Kidney (tissue), 22 donors: ENCODE results near the gene PHLPP2. TPM values are rescaled to one million over a fixed set of nuclear protein-coding genes. Genes with fewer than 3 reads are reported as not detected.
A peak's percentile ranks its signal among the peaks of the same experiment; 100 is the strongest.

ENCODE experiments used
- DNase-seq, 5 donors: peaks; one replicate each; pipeline ENCODE4 v3.0.0-alpha.2; 2013 to 2020
- FAIRE-seq: peaks from 2 replicates; lab custom pipeline; 2012; peaks lifted over from hg19 to GRCh38; lab: Jason Lieb, UNC
- H3K27ac ChIP-seq, 2 donors: one replicate each; pipeline ENCODE4 v1.7.0; 2013; ENCODE audit warnings: low read depth in 2 of 2, low read length in 2 of 2, inconsistent platforms in 1 of 2
- H3K27me3 ChIP-seq: one replicate; pipeline ENCODE4 v1.7.1; 2013; ENCODE audit warnings: low read length, inconsistent platforms; ENCODE audit not compliant: control insufficient read depth, insufficient read depth
- H3K36me3 ChIP-seq, 3 donors: one replicate each; pipeline versions ENCODE4 v1.7.0 to v1.7.1; 2013; ENCODE audit warnings: low read length in 3 of 3, control low read depth in 1 of 3, inconsistent platforms in 1 of 3; ENCODE audit not compliant: insufficient read depth in 3 of 3, control insufficient read depth in 2 of 3
- H3K4me1 ChIP-seq, 3 donors: one replicate each; pipeline versions ENCODE4 v1.7.0 to v1.7.1; 2013; ENCODE audit warnings: low read length in 3 of 3, inconsistent platforms in 1 of 3, low read depth in 1 of 3; ENCODE audit not compliant: control insufficient read depth in 2 of 3, insufficient read depth in 2 of 3
- H3K4me3 ChIP-seq, 3 donors: one replicate each; pipeline versions ENCODE4 v1.7.0 to v1.8.1; 2013; ENCODE audit warnings: low read length in 3 of 3, control low read depth in 1 of 3, inconsistent platforms in 1 of 3
- H3K9ac ChIP-seq, 3 donors: one replicate each; pipeline versions ENCODE4 v1.7.0 to v1.7.1; 2013; ENCODE audit warnings: low read length in 3 of 3, control low read depth in 1 of 3, inconsistent platforms in 1 of 3
- H3K9me3 ChIP-seq, 3 donors: one replicate each; pipeline versions ENCODE4 v1.7.0 to v1.7.1; 2013; ENCODE audit warnings: low read length in 3 of 3, control low read depth in 1 of 3, inconsistent platforms in 1 of 3; ENCODE audit not compliant: control insufficient read depth in 2 of 3, insufficient read depth in 1 of 3
- intact Hi-C: fragments of 100-400 bp; cut with DNase I; formaldehyde crosslinking; loops from one replicate; pipeline ENCODE4 v1.11.1; 2022
- long read RNA-seq, 10 donors: library from polyadenylated mRNA in 1 of 10; unstranded in 1 of 10; transcript quantifications; one replicate each; pipeline ENCODE4 v2.0.0 and lab custom pipeline, GENCODE V29; 2021 to 2026
- polyA plus RNA-seq: library from polyadenylated mRNA; stranded (reverse); fragments of 350-450 nt; fragmentation: Illumina TruSeq; extraction: RNeasy Lipid Tissue Mini Kit (QIAGEN cat#74804); gene quantifications from one replicate; pipeline ENCODE4 v1.2.3, GENCODE V29; 2014; ENCODE audit warnings: low read depth, low replicate concordance; ENCODE audit not compliant: insufficient read depth
- total RNA-seq: library from RNA; stranded (reverse); fragmentation: NEBNext Ultra II Directional; extraction: Animal tissue kit (Norgen Biotek cat#: 25700); gene quantifications from one replicate; pipeline ENCODE4 v1.2.1, GENCODE V29; 2021
- TF ChIP-seq, protein P1 (sequence below): IDR thresholded peaks from 3 replicates; pipeline ENCODE4 v1.5.1; 2012; ENCODE audit warnings: mild to moderate bottlenecking, moderate library complexity, borderline replicate concordance; ENCODE audit not compliant: insufficient read depth; ENCODE audit errors: extremely low read depth
- donor health status: control.
- donor health status: control.
- donor health status: control.
- donor health status: control.
- donor health status: control.
- donor health status: DM: yes; HTN: yes; CAD: no.
- donor health status: Normal renal cell carcinoma (clear cell type).

The PHLPP2 gene
- total RNA-seq (7.1 TPM), polyA plus RNA-seq (2.8 TPM)
- long read RNA-seq, donor 1, result 0 reads
- long read RNA-seq, donor 2, result 0 reads
- long read RNA-seq, donor 3, partial matches to known transcripts, result 11 of 11 reads
- long read RNA-seq, donor 3, other reads (novel, unspliced or antisense), result 0 of 11 reads
- long read RNA-seq, donor 4, result 0 reads
- long read RNA-seq, donor 5, result 0 reads
- long read RNA-seq, donor 6, result 0 reads
- long read RNA-seq, donor 7, partial matches to known transcripts, result 0 of 7 reads
- long read RNA-seq, donor 7, other reads (novel, unspliced or antisense), result 7 of 7 reads
- long read RNA-seq, donor 8, partial matches to known transcripts, result 6 of 6 reads
- long read RNA-seq, donor 8, other reads (novel, unspliced or antisense), result 0 of 6 reads
- long read RNA-seq, donor 9, result 0 reads
- long read RNA-seq, donor 10, result 0 reads

DNA sequence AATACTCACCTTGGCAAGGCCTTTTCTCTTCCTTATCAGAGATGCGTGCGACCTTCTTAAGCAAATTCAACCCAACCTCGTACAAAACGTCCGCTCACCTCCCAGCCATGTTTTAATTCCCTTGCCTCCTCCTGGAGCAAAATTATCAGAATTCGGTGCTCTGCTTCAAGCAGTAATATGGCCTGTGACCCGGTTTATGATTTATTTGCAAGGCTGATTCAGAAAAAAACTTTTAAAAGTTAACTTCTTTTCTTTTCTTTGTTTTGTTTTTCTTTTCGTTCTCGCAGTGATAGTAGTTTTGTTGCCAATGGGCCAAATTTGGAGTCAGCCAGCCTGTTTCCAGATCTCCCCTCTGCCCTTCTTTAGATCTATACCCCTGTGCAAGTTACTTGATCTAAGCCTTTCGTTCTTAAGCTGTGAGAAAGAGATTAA lies at the start of gene PHLPP2:
PHLPP2 (minus strand) TSS at position 382 of the 432 bp plus-strand sequence. CDS start 9,906 bp downstream, outside the sequence.
- Histone ChIP-seq H3K27me3 (no peaks in the 10 kb centered on the region), H3K27ac (peak within 1 kb of the TSS in 1 of 2 donors; percentile 83), H3K4me3 (peak within 1 kb of the TSS; percentile 51 to 70 (median 68)), H3K9ac (peak within 1 kb of the TSS in 1 of 3 donors; percentile 67), H3K36me3 (no peaks in the 10 kb centered on the region), H3K4me1 (peaks cover 0 to 4% (median 0%) of the 10 kb centered on the region in 3 donors), H3K9me3 (no peaks in the 10 kb centered on the region)
- TF ChIP-seq, protein P1, sequence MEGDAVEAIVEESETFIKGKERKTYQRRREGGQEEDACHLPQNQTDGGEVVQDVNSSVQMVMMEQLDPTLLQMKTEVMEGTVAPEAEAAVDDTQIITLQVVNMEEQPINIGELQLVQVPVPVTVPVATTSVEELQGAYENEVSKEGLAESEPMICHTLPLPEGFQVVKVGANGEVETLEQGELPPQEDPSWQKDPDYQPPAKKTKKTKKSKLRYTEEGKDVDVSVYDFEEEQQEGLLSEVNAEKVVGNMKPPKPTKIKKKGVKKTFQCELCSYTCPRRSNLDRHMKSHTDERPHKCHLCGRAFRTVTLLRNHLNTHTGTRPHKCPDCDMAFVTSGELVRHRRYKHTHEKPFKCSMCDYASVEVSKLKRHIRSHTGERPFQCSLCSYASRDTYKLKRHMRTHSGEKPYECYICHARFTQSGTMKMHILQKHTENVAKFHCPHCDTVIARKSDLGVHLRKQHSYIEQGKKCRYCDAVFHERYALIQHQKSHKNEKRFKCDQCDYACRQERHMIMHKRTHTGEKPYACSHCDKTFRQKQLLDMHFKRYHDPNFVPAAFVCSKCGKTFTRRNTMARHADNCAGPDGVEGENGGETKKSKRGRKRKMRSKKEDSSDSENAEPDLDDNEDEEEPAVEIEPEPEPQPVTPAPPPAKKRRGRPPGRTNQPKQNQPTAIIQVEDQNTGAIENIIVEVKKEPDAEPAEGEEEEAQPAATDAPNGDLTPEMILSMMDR, result no peak
- FAIRE-seq (no peak), DNase-seq (no peak)
- intact Hi-C loops, result no loop called here

GRCh38 chr16:71771571-71771970 lies 47.1 kb upstream of the PHLPP2 start:
- intact Hi-C loops, result no loop called here
- Histone ChIP-seq H3K27ac (no peak overlapping the region), H3K4me3 (no peak overlapping the region), H3K27me3 (no peaks in the 10 kb centered on the region), H3K36me3 (peaks cover 6 to 12% (median 9%) of the 10 kb centered on the region in 3 donors), H3K9me3 (no peaks in the 10 kb centered on the region), H3K9ac (no peak overlapping the region), H3K4me1 (peaks cover 0 to 8% (median 0%) of the 10 kb centered on the region in 3 donors)
- TF ChIP-seq, protein P1, result no peak
- FAIRE-seq (no peak), DNase-seq (no peak)

DNA sequence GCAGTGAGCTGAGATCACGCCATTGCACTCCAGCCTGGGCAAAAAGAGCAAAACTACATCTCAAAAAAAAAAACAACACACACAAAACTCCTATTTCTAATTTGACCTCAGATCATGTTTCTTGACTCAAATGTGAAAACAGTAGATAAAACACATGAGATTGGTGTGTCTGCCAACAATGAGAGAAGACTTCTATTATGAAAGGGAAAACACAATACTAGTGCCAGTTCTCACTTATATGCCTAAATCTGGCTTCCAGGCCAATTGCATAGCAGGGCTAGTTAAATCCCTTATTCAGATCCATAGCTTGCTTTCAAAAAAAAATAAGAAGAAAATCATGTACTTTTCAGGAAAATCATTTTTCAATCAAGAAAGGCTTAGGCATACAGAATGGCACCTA lies 44.7 kb upstream of the PHLPP2 start:
- no peaks in the 10 kb centered on the region for H3K9me3 ChIP-seq
- no peak overlapping the region for H3K4me3 ChIP-seq
- DNase-seq (no peak), FAIRE-seq (no peak)
- peaks cover 6 to 11% (median 11%) of the 10 kb centered on the region in 3 donors for H3K36me3 ChIP-seq
- intact Hi-C loops, result no loop called here
- H3K27ac ChIP-seq, result no peak overlapping the region
- peaks cover 0 to 8% (median 0%) of the 10 kb centered on the region in 3 donors for H3K4me1 ChIP-seq
- H3K9ac ChIP-seq, result no peak overlapping the region
- H3K27me3 ChIP-seq, result no peaks in the 10 kb centered on the region
- TF ChIP-seq, protein P1, result no peak
